Hair follicle dermal papilla cell (primary cell): ENCODE data around the gene NPY2R. TPM values are rescaled to one million over a fixed set of nuclear protein-coding genes. Genes with fewer than 3 reads are reported as not detected.

Experiments used
- total RNA-seq: library from RNA; depleted of rRNA; stranded (reverse); fragments of >200 nt; gene quantifications from 2 replicates; pipeline ENCODE4 v1.2.3, GENCODE V29; 2012

NPY2R gene, protein sequence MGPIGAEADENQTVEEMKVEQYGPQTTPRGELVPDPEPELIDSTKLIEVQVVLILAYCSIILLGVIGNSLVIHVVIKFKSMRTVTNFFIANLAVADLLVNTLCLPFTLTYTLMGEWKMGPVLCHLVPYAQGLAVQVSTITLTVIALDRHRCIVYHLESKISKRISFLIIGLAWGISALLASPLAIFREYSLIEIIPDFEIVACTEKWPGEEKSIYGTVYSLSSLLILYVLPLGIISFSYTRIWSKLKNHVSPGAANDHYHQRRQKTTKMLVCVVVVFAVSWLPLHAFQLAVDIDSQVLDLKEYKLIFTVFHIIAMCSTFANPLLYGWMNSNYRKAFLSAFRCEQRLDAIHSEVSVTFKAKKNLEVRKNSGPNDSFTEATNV
- not detected in 2 replicates for total RNA-seq

DNA sequence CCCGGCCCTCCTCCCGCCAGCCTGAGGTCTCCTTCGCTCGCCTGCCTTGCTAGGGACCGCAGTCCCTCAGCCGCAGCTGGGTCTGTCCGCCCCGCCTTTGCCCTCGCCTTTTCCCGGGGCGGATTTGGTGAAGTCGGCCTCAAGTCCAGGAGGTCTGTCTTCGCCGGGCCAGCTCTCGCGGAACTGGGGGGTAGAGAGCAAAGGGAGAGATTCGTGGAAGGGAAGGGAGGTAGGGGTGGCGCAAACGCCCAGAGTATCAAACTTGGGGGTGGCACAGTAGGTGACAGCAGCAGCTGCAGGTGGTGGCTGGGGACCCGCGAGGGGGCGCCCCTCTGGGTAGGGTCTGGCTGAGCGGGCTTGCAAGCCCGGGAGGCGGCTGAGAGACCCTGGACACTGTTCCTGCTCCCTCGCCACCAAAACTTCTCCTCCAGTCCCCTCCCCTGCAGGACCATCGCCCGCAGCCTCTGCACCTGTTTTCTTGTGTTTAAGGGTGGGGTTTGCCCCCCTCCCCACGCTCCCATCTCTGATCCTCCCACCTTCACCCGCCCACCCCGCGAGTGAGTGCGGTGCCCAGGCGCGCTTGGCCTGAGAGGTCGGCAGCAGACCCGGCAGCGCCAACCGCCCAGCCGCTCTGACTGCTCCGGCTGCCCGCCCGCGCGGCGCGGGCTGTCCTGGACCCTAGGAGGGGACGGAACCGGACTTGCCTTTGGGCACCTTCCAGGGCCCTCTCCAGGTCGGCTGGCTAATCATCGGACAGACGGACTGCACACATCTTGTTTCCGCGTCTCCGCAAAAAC is at the start of gene NPY2R:
Gene NPY2R, plus strand, starts transcription at position 379 of the 797 bp plus-strand sequence. CDS start 5,304 bp downstream, outside the sequence.

Other genes with a start within 250 kb of the NPY2R start
- 8.6 and 8.9 TPM in 2 replicates for gene MAP9, start 168.3 kb downstream of the NPY2R start, total RNA-seq